ENCODE results near the gene HOXD1.

- TF ChIP-seq, protein P1, sequence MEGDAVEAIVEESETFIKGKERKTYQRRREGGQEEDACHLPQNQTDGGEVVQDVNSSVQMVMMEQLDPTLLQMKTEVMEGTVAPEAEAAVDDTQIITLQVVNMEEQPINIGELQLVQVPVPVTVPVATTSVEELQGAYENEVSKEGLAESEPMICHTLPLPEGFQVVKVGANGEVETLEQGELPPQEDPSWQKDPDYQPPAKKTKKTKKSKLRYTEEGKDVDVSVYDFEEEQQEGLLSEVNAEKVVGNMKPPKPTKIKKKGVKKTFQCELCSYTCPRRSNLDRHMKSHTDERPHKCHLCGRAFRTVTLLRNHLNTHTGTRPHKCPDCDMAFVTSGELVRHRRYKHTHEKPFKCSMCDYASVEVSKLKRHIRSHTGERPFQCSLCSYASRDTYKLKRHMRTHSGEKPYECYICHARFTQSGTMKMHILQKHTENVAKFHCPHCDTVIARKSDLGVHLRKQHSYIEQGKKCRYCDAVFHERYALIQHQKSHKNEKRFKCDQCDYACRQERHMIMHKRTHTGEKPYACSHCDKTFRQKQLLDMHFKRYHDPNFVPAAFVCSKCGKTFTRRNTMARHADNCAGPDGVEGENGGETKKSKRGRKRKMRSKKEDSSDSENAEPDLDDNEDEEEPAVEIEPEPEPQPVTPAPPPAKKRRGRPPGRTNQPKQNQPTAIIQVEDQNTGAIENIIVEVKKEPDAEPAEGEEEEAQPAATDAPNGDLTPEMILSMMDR (IDR thresholded peaks at IDR 0.05): no peak
- TF ChIP-seq POLR2A (IDR thresholded peaks at IDR 0.05): no peak
Observed at GRCh38 chr2:176158855-176159662, 29.4 kb upstream of the HOXD1 start.
